Activated CD8-positive, alpha-beta memory T cell treated with anti-CD3 and anti-CD28 coated beads, Interleukin-2, amount 50 U/mL, for 1 hour (primary cell): ENCODE measurements around the gene MIA.
"Not testable (repeated sequence)": the region's sequence is repeated elsewhere in the genome, so short reads cannot be mapped to it uniquely, and the experiment has no call there.

ENCODE experiments used
- DNase-seq: peaks from one replicate; pipeline ENCODE4 v3.0.0-alpha.2; 2020; ENCODE audit errors: extremely low read depth

The MIA gene

DNA sequence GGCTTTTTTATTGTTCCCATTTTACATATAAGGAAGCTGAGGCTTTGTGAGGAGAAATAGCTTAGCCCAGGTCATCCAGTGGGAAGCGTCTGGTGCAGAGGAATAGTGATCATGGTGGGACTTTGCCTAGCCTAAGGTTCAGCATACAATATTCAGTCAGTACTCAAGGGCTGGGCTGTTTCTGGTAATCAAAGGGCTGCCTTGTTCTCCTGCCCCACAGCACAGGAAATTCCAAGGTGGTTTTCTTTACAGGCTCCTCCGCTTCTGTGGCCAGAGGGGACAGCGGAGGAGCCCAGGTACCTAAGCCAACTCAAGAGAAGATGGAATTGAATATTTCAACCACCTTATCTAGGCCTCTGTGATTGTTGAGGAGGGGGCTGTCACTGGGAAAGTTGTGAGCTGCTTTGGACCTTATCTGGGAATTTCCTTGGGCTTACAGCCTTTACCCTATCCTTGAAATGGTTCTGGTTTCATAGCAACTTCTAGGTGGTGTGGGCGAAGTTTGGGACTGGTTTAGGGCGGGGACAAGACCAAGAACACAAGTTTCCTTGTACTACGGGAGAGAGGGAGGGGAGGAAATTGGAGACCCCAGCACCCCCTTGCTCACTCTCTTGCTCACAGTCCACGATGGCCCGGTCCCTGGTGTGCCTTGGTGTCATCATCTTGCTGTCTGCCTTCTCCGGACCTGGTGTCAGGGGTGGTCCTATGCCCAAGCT is at the start of gene MIA:
Gene MIA (plus strand): TSS at position 606 of the 716 bp plus-strand sequence. CDS start 22 bp downstream, at position 628.
- no peak for DNase-seq

GRCh38 chr19:40726279-40726678 is 49.0 kb upstream of the MIA start:
- no peak for DNase-seq

- not testable (repeated sequence) for DNase-seq
Observed at GRCh38 chr19:40730065-40730464, 45.3 kb upstream of the MIA start.

DNA sequence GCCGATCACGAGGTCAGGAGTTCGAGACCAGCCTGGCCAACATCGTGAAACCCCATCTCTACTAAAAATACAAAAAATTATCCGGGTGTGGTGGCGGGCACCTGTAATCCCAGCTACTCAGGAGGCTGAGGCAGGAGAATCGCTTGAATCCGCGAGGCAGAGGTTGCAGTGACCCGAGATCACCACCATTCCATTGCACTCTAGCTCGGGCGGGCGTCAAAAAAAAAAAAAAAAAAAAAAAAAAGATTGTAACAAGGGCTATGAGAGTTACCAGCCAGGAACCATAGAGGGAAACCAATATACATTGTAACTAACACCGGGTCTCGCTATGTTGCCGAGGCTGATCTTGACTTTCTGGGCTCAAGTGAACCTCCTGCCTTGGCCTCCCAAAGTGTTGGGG is 43.0 kb upstream of the MIA start:
- not testable (repeated sequence) for DNase-seq

DNA sequence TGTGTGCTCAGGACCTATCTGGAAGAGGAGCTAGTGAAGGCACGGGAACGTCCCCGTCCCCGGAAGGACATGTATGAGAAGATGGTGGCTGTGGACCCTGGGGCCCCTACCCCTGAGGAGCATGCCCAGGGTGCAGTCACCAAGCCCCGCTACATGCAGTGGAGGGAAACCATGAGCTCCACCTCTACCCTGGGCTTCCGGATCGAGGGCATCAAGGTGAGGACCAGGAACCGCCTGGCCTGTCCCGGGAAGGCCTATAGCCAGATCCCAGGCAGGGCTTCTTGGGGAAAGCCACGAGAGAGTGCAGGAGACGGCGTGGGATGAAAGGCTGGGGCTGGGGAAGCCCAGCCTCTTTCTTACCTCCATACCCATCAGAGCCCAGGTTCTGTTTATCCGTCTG is 42.2 kb upstream of the MIA start:
- no peak for DNase-seq

- DNase-seq = no peak
Observed at GRCh38 chr19:40735013-40735771, 40.1 kb upstream of the MIA start.

DNA sequence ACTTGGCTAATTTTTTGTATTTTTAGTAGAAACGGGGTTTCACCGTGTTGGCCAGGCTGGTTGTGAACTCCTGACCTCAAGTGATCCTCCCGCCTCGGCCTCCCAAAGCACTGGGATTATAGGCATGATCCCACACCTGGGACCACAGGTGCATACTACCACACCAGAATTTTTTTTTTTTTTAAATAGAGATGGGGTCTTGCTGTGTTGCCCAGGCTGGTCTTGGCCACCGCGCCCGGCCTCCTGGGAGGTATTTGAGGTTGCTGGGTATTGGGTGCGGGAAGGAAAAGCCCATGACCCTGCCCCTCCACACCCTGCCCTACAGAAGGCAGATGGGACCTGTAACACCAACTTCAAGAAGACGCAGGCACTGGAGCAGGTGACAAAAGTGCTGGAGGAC is 38.7 kb upstream of the MIA start:
- DNase-seq = no peak

- no peak for DNase-seq
Observed at GRCh38 chr19:40737102-40737644, 38.1 kb upstream of the MIA start.

DNA sequence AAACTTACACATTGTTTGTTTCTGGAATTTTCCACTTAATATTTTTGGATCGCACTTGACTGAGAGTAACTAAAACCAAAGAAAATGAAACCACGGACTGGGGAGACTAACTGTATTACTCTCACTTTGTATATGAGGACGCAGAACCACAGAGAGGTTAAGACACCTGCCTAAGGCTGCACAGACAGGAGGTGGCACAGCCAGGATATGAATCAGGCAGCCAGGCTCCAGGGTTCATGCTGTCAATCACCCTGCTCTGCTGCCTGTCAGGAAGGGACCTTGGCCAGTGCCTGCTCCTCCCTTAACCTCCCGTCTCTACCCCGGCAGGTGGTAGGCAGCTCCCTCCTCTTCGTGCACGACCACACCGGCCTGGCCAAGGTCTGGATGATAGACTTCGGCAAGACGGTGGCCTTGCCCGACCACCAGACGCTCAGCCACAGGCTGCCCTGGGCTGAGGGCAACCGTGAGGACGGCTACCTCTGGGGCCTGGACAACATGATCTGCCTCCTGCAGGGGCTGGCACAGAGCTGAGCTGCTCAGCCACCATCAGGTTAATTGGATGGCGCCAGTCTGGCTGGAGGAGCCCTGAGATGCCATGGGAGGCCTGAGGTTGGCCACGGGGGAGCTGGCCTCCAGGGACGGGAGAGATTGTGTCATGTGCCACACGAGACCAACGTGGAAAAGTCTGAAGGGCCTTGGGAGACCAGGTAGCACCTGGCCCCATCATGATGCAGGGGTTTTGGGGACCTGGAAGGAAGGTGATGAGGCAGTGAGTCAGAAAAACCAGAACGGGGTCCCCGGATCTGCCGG is 36.1 kb upstream of the MIA start:
- DNase-seq = no peak

GRCh38 chr19:40739871-40740703 is 35.2 kb upstream of the MIA start:
- DNase-seq = no peak

- no peak for DNase-seq
Observed at GRCh38 chr19:40740747-40741146, 34.6 kb upstream of the MIA start.

DNA sequence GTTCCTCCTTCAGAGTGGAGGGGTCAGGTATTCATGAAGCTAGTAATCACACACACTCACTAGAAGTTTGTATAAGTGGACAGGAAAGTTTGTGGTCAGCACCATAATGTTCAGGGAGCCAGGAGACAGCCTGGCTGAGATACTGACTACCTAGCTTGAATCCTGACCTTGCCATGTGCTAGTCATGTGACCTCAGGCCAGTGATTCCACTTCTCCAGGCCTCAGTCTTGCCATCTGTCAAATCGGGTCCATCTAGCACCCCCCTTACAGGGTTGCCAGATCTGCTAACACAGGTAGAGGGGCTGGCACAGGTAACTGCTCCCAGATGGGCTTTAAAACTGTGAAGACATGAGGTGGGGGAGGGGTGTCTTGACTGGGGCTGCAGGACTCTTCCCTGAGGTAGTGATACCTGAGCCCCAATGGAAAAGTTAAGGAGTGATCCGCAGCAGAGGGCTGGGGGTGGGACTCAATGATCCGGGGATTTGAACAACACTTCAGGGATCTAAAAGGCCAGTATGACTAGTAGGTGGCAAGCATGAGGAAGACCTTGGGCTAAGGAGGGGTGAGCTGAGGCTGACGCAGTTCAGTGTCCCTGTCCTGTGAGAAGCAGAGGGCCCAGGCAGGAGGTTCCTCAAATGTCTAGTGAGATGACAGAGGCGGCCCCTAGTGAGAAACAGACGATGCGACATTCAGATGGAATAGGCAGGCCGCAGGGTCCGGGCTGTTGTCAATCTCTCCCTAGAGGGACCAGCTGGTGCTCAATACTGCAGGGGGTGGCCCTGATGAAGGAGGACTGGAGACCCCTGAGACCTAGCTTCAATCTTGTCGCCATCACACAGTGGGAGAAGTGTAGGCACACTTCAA is 33.6 kb upstream of the MIA start:
- DNase-seq = no peak

GRCh38 chr19:40742477-40742876 is 32.8 kb upstream of the MIA start:
- no peak for DNase-seq

DNA sequence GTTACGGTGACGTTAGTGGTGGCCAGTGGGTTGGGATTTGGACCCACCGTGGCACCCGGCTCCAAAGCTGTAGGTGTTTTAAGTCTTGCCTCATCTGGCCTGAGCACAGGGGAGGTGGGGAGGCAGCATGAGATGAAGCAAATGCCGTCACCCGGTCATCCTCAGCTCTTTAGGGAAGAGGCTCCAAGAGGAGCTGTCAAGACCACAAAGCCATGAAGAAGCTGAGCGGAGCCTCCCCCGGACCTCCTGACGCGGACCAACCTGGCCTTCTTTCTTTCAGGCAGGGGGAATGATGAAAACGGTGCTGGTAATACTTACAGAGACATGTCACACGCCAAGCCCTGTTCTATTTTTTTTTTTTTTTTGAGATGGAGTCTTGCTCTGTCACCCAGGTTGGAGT is 32.4 kb upstream of the MIA start:
- no peak for DNase-seq

DNA sequence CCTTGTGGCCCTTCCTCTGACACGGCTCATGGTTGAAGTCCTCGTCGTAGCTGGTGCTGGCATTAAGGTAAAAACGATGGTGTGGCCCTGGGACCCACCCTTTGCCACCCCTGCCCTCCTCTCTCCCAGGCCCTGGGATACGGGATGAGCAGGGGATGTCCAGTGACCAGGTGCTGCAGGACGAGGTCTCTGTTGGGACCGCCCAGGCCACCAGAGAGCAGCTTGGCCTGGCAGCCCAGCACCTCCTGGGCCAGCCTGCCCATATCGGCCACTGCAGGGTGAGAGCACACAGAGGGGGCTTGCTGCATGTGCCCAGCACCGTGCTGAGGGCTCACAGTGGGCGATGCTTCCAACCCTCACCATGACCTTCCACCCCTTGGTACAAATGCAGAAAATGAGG is 31.4 kb upstream of the MIA start:
- DNase-seq = no peak

GRCh38 chr19:40744554-40745401 is 30.5 kb upstream of the MIA start:
- DNase-seq = no peak

DNA sequence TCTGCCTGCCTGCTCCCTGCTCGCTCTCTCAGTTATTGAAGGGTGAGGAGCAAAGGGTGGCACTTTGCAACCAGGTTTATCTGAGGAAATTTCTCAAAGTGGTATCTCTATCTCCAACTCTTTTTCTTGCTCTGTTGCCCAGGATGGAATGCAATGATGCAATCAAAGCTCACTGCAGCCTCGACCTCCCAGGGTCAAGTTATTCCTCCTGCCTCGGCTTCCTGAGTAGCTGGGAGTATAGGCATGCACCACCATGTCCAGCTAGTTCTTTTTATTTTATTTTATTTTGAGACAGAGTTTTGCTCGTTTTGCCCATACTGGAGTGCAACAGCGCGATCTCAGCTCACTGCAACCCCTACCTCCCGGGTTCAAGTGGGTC is 29.9 kb upstream of the MIA start:
- no peak for DNase-seq

GRCh38 chr19:40747536-40747935 is 27.8 kb upstream of the MIA start:
- no peak for DNase-seq

DNA sequence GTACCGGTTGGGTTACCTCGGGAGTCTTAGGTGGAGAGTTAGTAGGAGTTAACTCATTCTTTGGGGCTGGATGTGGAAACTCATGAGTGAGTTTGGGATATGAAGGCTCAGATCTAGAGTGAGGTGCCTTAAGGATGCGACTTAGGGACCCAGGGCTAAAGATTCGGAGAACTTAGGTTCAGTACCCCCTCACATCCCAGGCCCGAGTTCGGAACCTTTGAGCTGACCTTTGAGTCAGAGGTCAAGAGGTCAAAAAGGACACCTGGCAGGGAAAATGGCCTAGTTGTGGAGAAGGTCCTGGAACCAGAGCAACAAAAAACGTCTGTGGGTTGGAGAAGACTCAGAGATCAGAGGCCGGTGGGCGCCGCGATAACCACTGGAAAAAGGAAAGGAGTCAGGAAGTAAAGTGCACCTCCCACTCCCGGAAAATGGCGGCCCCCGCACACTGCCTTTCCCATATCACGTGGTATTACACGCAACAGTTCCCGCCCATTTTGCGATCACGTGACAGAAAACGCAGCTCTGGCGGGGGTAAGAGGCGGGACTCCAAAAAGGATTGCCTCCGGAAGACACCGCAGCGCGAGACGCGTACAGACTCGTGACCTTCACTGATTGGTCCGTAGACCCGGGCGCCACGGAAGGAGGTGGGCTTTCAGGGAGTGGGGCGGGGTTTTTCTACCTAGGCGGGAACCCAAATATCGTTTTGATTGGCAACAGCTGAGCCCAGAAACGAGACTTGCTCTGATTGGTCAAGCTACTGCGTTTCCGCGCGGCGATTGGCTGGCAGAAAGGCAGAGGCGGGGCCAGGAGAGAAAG is 25.1 kb upstream of the MIA start, which contains the start of gene ACTMAP:
Gene ACTMAP (minus strand): TSS at position 420 of the 816 bp plus-strand sequence. CDS start 674 bp downstream, outside the sequence.
- peak; percentile 100 for DNase-seq
